GM23338 (cell line): Measurements from ENCODE around the gene TNFAIP8L3.

Experiments
- CREB1 ChIP-seq: fragments of 250-450 bp; sonication (Bioruptor Pico); IDR thresholded peaks from 2 replicates; pipeline ENCODE4 v1.5.0; 2020; ENCODE audit warnings: low read depth, mild to moderate bottlenecking, moderate library complexity
- EZH2 ChIP-seq: fragments of 200-600 bp; sonication (generic); IDR thresholded peaks from one replicate; pipeline ENCODE4 v1.8.0; 2017; ENCODE audit warnings: antibody characterized with exemption, mild to moderate bottlenecking, low read depth; ENCODE audit not compliant: unreplicated experiment
- EZH2phosphoT487 ChIP-seq: fragments of 200-600 bp; sonication (generic); IDR thresholded peaks from one replicate; pipeline ENCODE4 v1.8.1; 2018; ENCODE audit warnings: antibody characterized with exemption; ENCODE audit not compliant: unreplicated experiment
- JUNB ChIP-seq: IDR thresholded peaks from one replicate; pipeline ENCODE4 v1.6.1; 2016; ENCODE audit warnings: antibody characterized with exemption; ENCODE audit not compliant: unreplicated experiment
- NANOG ChIP-seq: IDR thresholded peaks from 2 replicates; pipeline ENCODE4 v1.6.1; 2016; ENCODE audit warnings: antibody characterized with exemption, borderline replicate concordance
- POLR2AphosphoS5 ChIP-seq: IDR thresholded peaks from 2 replicates; pipeline ENCODE4 v1.6.1; 2016; ENCODE audit warnings: antibody characterized with exemption, low read depth
- STAT1 ChIP-seq: IDR thresholded peaks from one replicate; pipeline ENCODE4 v1.6.1; 2016; ENCODE audit warnings: antibody characterized with exemption; ENCODE audit not compliant: unreplicated experiment
- TF ChIP-seq, protein P1 (sequence below), 2 experiments: fragments of 200-600 bp in 1 of 2; sonication (generic) in 1 of 2; conservative IDR thresholded peaks; 2 replicates each; pipeline versions ENCODE4 v1.5.1 to v1.6.1; 2016 to 2017; ENCODE audit warnings: antibody characterized with exemption in 2 of 2, low read depth in 2 of 2, mild to moderate bottlenecking in 2 of 2, moderate library complexity in 1 of 2
- TF ChIP-seq, protein P2 (sequence below): IDR thresholded peaks from one replicate; pipeline ENCODE4 v1.6.1; 2018; ENCODE audit warnings: antibody characterized with exemption; ENCODE audit not compliant: unreplicated experiment
- TF ChIP-seq, protein P3 (sequence below): fragments of 250-450 bp; sonication (Bioruptor Pico); IDR thresholded peaks from 2 replicates; pipeline ENCODE4 v1.5.0; 2020; ENCODE audit warnings: mild to moderate bottlenecking, moderate library complexity
- TF ChIP-seq, protein P4 (sequence below): IDR thresholded peaks from 2 replicates; pipeline ENCODE4 v1.6.1; 2016; ENCODE audit warnings: antibody characterized with exemption

DNA sequence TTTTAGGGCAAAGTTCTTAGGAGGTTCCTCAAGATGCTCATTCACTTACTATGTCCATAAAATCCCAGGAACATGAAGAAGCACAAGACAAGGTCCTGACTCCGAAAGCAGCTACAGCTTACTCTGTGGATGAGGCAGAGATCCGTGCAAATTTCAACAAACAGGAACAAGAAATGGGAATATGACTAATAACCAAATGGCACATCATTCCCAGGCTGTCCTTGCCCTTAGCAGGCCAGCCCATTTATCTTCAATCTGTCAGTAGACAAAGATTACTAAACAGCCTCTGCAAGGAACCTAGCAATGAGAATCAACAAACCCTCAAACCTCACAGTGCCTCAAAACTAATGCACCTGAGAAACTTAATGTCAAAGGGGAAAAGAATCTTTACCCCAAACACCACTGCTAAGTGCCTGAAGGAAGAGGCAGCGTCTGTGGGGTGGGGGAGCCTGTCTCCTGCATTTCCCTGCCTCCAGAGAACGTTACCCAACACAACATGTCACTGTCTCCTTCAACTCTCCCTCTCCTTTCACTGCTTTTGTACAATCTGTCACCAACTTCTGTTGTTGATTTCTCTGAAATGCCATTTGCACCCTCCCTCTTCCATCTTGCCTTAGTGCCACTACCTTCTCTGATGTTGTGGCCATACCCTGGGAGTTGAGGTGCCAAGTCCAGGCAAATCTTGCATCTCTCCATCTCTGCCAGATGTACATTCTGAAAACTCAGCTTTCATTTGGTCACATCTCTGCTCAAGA lies 4.8 kb downstream of the TNFAIP8L3 start:
- no peak for TF ChIP-seq POLR2AphosphoS5
- TF ChIP-seq, protein P1, sequence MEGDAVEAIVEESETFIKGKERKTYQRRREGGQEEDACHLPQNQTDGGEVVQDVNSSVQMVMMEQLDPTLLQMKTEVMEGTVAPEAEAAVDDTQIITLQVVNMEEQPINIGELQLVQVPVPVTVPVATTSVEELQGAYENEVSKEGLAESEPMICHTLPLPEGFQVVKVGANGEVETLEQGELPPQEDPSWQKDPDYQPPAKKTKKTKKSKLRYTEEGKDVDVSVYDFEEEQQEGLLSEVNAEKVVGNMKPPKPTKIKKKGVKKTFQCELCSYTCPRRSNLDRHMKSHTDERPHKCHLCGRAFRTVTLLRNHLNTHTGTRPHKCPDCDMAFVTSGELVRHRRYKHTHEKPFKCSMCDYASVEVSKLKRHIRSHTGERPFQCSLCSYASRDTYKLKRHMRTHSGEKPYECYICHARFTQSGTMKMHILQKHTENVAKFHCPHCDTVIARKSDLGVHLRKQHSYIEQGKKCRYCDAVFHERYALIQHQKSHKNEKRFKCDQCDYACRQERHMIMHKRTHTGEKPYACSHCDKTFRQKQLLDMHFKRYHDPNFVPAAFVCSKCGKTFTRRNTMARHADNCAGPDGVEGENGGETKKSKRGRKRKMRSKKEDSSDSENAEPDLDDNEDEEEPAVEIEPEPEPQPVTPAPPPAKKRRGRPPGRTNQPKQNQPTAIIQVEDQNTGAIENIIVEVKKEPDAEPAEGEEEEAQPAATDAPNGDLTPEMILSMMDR (conservative IDR thresholded peaks at IDR 0.05; ENCODE audit: low read depth in 2 of 2), result no peak
- TF ChIP-seq STAT1, result no peak
- no peak for TF ChIP-seq EZH2
- TF ChIP-seq, protein P2, sequence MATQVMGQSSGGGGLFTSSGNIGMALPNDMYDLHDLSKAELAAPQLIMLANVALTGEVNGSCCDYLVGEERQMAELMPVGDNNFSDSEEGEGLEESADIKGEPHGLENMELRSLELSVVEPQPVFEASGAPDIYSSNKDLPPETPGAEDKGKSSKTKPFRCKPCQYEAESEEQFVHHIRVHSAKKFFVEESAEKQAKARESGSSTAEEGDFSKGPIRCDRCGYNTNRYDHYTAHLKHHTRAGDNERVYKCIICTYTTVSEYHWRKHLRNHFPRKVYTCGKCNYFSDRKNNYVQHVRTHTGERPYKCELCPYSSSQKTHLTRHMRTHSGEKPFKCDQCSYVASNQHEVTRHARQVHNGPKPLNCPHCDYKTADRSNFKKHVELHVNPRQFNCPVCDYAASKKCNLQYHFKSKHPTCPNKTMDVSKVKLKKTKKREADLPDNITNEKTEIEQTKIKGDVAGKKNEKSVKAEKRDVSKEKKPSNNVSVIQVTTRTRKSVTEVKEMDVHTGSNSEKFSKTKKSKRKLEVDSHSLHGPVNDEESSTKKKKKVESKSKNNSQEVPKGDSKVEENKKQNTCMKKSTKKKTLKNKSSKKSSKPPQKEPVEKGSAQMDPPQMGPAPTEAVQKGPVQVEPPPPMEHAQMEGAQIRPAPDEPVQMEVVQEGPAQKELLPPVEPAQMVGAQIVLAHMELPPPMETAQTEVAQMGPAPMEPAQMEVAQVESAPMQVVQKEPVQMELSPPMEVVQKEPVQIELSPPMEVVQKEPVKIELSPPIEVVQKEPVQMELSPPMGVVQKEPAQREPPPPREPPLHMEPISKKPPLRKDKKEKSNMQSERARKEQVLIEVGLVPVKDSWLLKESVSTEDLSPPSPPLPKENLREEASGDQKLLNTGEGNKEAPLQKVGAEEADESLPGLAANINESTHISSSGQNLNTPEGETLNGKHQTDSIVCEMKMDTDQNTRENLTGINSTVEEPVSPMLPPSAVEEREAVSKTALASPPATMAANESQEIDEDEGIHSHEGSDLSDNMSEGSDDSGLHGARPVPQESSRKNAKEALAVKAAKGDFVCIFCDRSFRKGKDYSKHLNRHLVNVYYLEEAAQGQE, result no peak
- TF ChIP-seq EZH2phosphoT487, result no peak
- no peak for TF ChIP-seq JUNB
- no peak for TF ChIP-seq CREB1 (CRISPR knock-in tag)
- TF ChIP-seq, protein P3, sequence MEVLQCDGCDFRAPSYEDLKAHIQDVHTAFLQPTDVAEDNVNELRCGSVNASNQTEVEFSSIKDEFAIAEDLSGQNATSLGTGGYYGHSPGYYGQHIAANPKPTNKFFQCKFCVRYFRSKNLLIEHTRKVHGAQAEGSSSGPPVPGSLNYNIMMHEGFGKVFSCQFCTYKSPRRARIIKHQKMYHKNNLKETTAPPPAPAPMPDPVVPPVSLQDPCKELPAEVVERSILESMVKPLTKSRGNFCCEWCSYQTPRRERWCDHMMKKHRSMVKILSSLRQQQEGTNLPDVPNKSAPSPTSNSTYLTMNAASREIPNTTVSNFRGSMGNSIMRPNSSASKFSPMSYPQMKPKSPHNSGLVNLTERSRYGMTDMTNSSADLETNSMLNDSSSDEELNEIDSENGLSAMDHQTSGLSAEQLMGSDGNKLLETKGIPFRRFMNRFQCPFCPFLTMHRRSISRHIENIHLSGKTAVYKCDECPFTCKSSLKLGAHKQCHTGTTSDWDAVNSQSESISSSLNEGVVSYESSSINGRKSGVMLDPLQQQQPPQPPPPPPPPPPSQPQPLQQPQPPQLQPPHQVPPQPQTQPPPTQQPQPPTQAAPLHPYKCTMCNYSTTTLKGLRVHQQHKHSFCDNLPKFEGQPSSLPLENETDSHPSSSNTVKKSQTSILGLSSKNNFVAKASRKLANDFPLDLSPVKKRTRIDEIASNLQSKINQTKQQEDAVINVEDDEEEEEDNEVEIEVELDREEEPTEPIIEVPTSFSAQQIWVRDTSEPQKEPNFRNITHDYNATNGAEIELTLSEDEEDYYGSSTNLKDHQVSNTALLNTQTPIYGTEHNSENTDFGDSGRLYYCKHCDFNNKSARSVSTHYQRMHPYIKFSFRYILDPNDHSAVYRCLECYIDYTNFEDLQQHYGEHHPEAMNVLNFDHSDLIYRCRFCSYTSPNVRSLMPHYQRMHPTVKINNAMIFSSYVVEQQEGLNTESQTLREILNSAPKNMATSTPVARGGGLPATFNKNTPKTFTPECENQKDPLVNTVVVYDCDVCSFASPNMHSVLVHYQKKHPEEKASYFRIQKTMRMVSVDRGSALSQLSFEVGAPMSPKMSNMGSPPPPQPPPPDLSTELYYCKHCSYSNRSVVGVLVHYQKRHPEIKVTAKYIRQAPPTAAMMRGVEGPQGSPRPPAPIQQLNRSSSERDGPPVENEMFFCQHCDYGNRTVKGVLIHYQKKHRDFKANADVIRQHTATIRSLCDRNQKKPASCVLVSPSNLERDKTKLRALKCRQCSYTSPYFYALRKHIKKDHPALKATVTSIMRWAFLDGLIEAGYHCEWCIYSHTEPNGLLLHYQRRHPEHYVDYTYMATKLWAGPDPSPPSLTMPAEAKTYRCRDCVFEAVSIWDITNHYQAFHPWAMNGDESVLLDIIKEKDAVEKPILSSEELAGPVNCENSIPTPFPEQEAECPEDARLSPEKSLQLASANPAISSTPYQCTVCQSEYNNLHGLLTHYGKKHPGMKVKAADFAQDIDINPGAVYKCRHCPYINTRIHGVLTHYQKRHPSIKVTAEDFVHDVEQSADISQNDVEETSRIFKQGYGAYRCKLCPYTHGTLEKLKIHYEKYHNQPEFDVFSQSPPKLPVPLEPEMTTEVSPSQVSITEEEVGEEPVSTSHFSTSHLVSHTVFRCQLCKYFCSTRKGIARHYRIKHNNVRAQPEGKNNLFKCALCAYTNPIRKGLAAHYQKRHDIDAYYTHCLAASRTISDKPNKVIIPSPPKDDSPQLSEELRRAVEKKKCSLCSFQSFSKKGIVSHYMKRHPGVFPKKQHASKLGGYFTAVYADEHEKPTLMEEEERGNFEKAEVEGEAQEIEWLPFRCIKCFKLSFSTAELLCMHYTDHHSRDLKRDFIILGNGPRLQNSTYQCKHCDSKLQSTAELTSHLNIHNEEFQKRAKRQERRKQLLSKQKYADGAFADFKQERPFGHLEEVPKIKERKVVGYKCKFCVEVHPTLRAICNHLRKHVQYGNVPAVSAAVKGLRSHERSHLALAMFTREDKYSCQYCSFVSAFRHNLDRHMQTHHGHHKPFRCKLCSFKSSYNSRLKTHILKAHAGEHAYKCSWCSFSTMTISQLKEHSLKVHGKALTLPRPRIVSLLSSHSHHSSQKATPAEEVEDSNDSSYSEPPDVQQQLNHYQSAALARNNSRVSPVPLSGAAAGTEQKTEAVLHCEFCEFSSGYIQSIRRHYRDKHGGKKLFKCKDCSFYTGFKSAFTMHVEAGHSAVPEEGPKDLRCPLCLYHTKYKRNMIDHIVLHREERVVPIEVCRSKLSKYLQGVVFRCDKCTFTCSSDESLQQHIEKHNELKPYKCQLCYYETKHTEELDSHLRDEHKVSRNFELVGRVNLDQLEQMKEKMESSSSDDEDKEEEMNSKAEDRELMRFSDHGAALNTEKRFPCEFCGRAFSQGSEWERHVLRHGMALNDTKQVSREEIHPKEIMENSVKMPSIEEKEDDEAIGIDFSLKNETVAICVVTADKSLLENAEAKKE (CRISPR knock-in tag), result no peak
- TF ChIP-seq, protein P4, sequence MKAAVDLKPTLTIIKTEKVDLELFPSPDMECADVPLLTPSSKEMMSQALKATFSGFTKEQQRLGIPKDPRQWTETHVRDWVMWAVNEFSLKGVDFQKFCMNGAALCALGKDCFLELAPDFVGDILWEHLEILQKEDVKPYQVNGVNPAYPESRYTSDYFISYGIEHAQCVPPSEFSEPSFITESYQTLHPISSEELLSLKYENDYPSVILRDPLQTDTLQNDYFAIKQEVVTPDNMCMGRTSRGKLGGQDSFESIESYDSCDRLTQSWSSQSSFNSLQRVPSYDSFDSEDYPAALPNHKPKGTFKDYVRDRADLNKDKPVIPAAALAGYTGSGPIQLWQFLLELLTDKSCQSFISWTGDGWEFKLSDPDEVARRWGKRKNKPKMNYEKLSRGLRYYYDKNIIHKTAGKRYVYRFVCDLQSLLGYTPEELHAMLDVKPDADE, result no peak
- TF ChIP-seq NANOG, result no peak
